Kidney capillary endothelial cell (primary cell): ENCODE measurements around the gene CRHBP.
"Not testable (repeated sequence)": the region's sequence is repeated elsewhere in the genome, so short reads cannot be mapped to it uniquely, and the experiment has no call there.

Experiments
- DNase-seq: peaks from one replicate; pipeline ENCODE4 v3.0.0-alpha.2; 2018; ENCODE audit warnings: low spot score

Gene CRHBP, protein sequence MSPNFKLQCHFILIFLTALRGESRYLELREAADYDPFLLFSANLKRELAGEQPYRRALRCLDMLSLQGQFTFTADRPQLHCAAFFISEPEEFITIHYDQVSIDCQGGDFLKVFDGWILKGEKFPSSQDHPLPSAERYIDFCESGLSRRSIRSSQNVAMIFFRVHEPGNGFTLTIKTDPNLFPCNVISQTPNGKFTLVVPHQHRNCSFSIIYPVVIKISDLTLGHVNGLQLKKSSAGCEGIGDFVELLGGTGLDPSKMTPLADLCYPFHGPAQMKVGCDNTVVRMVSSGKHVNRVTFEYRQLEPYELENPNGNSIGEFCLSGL

GRCh38 chr5:76952795-76953536, at the start of gene CRHBP:
Gene CRHBP, plus strand, starts transcription at chr5:76953045. Its CDS starts 90 bp downstream, at chr5:76953135.
- no peak for DNase-seq

DNA sequence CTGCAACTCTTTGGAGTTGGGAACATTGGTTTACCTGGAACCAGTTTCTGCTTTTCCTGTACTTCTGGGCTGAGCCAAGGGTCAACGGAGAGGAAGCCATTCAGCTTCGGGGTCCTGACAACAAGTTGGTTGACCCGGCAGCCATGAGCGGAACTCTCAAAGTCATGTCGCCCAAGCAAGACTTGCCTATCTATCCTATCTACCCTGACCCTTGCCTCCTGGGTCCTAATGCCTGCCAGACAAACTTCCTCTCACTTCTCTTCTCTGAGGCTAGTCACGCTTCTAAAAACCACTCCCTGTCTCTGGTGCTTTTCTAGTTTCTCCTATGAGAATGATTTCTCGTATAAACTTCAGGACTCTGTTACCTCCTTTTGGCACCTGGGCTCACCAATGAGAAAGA, 44.7 kb upstream of the CRHBP start:
- DNase-seq: no peak

GRCh38 chr5:76910344-76910933, 42.4 kb upstream of the CRHBP start:
- not testable (repeated sequence) for DNase-seq

DNA sequence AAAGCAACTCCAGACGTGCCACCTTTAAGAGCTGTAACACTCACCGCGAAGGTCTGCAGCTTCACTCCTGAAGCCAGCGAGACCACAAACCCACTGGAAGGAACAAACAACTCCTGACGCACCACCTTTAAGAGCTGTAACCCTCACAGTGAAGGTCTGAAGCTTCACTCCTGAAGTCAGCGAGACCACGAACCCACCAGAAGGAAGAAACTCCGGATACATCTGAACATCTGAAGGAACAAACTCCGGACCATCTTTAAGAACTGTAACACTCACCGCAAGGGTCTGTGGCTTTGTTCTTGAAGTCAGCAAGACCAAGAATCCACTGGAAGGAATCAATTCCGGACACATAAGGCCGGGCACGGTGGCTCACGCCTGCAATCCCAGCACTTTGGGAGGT, 38.2 kb upstream of the CRHBP start:
- DNase-seq: not testable (repeated sequence)

DNA sequence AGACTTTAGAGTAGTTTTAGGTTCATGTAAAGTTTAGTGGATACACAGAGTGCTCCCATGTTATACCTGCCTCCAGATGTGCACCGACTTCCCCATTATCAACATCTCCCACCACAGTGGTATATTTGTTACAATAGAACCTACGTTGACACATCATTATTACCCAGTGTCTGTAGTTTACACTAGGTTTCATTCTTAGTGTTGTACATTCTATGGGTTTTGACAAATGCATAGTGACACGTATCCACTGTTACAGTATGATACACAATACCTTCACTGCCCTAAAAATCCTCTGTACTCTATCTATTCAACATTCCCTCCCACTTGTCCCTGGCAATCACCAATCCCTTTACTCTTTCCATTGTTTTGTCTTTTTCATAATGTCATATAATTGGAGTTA, 34.3 kb upstream of the CRHBP start:
- no peak for DNase-seq

GRCh38 chr5:76920491-76920890, 32.4 kb upstream of the CRHBP start:
- no peak for DNase-seq

DNA sequence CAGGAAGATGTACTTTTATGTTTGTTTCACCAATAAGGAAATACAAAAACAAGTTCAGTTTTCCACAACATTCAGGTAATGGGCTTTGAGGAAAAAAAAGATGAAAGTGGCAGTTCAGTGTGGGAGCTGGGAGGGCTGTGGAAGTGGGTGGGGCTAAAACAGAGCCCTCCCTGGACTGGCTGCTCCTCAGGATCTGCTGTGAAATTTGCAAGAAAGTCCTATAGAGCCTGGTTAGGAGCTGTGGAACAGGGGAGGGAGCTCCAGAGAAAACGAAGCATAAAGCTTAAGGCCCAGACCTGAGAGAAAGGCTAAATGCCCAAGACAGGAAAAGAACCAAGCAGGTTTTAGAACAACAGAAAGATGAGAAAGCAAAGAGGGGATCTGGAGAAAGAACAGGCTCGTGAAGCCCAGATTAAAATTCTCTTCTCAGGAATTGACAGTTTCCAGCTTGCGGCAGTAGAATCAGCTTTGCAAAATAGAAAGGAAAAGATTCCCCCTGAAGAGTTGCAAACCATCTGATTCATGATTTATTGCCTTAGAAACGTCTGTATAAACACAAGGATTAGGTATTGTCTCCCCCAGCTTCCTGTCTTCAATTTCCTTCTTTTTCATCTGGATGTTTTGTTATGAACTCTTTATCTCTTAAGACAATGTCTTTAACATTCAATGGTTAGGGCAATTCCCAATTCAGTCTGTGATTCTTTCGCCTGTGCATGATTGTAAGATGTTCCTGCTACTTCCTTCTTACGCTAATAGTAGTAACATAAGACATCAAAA, 26.3 kb upstream of the CRHBP start:
- no peak for DNase-seq

DNA sequence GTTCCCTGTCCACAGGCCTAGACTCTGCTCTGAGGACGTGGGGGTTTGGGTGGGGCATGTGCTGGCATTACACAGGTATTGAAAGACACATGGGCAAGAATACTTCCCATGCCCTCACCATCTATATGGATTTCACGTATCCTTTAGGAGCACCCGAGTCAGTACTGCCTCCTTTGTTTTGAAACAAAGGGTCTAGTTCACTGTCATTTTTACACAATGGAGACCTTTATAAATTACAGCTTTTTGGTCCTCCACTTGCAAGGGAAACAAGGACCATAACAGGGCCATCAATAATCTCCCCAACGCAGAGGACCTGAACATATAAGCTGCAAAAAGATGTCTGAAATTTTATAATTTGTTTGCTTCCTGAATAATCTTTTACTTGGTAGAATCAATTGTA, 24.9 kb upstream of the CRHBP start:
- no peak for DNase-seq

DNA sequence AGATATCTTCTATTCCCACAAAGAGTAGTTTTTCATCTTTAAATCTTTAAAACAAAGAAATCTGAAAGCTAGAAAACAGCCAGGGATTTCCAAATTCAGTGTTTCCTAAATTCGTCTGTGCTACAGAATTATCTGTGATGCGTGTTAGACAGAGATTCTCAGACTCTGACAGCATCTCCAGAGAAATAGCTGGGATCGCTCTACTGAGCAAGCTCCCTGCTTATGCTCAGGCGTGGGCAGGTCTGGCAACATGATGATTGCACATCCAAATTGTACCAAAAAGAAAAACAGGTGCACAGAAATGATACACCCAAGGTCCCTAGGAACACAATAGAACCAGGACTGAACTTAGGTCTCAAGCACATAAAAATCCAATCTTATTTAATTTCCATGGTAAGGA, 22.8 kb upstream of the CRHBP start:
- no peak for DNase-seq

DNA sequence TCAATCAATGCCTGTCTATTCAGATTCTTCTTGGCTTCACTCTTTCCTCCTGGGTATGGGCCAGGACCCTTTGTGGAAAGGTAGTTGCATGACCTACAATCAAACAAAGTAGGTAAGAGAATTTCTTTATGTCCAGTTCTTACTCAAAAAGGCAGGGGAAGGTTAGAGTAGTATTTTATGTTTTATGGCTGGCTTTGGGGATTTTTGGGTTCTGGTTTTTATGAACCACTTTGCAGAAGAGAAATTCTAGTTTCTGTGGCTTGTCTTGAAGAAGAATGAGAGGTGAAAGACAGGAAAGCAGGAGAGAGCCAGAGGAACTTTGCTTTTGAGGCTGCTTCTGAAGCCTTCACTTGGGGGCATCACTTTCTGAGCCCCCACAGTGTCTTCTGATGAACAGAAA, 14.7 kb upstream of the CRHBP start:
- DNase-seq: no peak

DNA sequence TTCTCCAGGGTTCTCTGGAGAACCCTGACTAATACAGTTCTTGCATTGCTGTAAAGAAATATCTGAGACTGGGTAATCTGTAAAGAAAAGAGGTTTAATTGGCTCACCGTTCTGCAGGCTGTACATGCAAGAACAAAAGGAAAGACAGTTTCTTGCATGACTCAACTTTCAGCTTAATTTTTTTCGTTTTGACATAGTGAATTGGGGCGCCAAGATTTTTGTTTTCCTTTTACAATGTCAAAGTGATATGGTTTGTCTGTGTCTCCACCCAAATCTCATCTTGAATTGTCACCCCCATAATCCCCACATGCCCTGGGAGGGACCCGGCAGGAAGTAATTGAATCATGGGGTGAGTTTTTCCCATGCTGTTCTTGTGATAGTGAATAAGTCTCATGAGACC, 11.8 kb upstream of the CRHBP start:
- DNase-seq: no peak

DNA sequence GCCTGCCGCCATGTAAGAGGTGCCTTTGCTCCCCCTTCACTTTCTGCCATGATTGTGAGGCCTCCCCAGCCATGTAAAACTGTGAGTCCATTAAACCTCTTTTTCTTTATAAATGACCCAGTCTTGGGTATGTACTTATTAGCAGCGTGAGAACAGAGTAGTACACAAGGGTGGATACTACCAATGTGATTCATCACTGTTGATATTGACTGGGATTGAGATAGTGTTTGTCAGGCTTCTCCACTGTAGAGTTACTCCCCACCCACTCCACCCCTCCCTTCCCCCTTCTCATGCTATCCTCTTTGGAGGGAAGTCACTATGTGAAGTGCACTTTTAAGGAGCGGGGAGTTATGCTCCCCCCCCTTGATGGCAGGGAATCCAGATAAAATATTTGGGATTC, 11.4 kb upstream of the CRHBP start:
- no peak for DNase-seq

GRCh38 chr5:76942581-76942980, 10.3 kb upstream of the CRHBP start:
- DNase-seq: no peak

- no peak for DNase-seq
Observed at GRCh38 chr5:76943006-76943405, 9.8 kb upstream of the CRHBP start.

GRCh38 chr5:76944638-76945037, 8.2 kb upstream of the CRHBP start:
- no peak for DNase-seq

- DNase-seq: not testable (repeated sequence)
Observed at GRCh38 chr5:76945238-76945637, 7.6 kb upstream of the CRHBP start.

DNA sequence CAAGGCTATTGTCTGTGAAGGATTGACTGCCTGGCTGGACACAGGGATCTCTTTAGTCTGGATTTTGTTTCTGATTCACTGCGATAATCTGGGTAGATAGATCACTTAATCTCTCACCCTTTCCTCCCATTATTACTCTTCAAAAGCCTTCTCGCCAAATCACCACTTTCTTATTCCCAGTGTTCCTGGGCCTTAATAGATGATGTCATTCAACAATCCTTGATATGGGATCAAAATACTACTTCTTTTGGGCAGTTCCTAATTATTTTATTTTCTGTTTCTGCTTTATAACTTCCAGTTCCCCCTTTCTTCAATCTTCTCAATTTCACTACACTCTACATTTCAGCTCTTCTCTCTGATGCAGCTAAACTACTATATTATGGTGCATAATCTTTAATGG, 6.8 kb upstream of the CRHBP start:
- DNase-seq: no peak

DNA sequence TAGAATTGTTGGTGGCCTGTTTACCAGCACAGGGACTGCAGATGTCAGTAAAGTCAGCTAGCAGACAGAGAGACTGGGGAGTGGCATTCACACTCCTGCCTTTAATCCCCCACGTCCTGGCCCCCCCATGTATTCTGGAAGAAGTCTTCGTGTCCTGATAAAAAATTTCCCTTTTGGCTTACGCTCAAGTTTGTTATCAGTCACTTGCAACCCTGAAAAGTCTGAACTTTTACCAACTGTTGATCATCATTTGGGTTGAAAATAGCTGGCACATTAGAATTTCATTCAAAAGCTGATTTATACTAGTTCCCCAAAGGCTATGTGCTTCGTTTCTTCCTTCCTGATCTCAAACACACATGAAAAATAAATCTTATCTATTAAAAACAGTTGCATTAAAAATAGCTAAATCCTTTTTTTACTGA, 5.8 kb upstream of the CRHBP start:
- DNase-seq: no peak

DNA sequence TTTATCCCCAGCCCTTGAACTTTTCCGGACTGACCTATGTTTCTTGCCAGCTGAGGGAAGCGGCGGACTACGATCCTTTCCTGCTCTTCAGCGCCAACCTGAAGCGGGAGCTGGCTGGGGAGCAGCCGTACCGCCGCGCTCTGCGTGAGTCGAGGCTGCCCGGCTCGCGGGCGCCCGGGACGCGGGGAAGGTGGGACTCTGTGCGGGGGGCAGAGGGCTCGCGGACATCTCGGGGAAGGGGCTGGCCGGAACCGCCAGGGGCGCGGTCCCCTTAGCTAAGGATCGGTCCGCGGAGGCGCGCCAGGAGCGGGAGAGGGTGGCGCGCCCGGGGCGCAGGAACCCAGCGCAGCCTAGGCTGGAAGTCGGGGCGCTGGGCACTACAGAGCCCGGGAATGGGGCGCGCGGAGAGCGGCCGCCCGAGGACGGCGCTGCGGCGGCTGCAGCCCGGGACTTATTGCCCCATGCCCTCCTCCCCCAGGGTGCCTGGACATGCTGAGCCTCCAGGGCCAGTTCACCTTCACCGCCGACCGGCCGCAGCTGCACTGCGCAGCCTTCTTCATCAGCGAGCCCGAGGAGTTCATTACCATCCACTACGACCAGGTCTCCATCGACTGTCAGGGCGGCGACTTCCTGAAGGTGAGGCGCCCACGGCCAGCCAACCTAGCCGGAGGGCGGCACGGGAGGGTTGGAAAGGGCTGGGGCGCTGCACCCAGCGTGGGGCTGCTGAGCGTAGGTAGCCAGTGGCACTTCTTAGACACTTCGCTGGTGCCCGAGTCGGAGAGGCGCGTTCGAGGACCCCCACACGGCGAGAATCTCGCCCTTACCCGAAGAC, 922 bp downstream of the CRHBP start:
- DNase-seq: no peak

GRCh38 chr5:76954383-76954763, 1.5 kb downstream of the CRHBP start:
- DNase-seq: no peak

- no peak for DNase-seq
Observed at GRCh38 chr5:76956033-76956432, 3.2 kb downstream of the CRHBP start.
